NCI-H128 (cell line): ENCODE data around the gene NUDT22.
A peak's percentile ranks its signal among the peaks of the same experiment; 100 is the strongest.

Source experiments
- DNase-seq: peaks from one replicate; lab custom pipeline; 2025; ENCODE audit not compliant: unreplicated experiment; lab: John Stamatoyannopoulos, UW

The NUDT22 gene

DNA sequence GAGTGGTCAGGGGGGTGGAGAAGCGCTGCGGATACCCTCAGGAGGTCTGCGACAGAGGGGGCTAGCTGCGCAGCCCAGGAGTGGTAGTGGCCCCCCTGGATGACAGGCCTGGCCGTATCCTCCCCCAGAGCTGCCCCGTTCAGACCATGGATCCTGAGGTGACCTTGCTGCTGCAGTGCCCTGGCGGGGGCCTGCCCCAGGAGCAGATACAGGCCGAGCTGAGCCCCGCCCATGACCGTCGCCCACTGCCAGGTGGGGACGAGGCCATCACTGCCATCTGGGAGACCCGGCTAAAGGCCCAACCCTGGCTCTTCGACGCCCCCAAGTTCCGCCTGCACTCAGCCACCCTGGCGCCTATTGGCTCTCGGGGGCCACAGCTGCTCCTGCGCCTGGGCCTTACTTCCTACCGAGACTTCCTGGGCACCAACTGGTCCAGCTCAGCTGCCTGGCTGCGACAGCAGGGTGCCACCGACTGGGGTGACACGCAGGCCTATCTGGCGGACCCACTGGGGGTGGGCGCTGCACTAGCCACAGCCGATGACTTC is 505 bp downstream of the NUDT22 start:
- peak; percentile 18 for DNase-seq

DNA sequence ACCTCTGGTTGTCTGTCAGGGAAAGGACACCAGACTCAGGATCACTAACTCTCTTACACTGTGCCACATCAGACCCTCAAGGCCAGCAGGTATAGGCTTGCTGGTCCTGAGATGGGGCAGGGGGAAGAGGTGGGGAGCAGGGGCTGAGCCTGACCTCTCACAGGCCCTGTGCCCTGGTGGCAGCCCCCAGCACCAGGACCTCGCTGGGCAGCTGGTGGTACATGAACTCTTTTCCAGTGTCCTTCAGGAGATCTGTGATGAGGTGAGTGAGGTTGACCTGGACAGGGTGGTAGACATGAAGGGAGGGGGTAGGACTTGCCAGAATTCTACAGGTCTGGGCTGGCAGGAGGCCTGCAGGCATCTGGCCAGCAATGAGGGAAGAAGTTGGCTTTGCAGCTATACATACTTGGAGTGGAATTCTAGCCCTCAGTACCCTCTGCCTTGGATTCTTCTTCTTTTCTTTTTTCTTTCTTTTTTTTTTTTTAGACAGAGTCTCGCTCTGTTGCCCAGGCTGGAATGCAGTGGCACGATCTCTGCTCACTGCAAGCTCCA is 1.4 kb downstream of the NUDT22 start:
- no peak for DNase-seq

DNA sequence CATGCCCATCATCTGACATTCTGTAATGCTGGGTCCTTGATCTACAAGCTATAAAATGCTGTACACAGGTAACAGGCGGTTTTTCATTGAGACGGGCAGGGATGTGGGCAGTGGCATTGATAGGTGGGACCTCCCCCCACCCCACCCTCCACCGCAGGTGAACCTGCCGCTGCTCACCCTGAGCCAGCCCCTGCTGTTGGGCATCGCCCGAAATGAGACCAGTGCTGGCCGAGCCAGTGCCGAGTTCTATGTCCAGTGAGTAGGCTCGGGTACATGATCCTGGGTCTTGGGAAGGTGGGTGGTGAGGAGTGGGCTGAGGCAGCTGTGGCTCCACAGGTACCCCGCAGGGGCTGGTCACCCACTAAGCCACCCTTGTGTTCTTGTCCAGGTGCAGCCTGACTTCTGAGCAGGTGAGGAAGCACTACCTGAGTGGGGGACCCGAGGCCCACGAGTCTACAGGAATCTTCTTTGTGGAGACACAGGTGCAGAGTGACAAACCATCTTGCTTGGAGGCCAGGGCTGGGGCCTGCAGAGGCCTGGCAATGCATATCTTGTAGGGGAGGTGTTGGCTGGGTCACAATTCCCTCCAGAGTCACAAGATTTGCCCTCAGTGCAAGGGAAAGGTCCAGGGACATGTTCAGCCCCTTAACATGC is 3.1 kb downstream of the NUDT22 start:
- DNase-seq, result no peak

DNA sequence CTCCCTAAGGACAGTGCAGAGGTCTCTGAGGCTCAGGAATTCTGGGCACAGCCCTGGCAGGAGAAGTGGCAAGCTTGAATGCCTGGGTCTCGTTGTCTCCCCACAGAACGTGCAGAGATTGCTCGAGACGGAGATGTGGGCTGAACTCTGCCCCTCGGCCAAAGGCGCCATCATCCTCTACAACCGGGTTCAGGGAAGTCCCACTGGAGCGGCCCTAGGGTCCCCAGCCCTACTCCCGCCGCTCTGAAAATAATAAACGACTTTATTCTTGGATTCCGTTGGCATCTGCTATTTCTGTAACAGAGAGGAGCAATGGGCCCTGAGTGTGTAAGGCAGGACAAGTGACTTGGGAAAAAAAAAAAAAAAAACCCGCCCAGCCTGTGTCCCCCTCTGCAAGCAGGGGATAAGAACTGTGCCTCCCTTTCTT is 3.7 kb downstream of the NUDT22 start:
- DNase-seq, result no peak

DNA sequence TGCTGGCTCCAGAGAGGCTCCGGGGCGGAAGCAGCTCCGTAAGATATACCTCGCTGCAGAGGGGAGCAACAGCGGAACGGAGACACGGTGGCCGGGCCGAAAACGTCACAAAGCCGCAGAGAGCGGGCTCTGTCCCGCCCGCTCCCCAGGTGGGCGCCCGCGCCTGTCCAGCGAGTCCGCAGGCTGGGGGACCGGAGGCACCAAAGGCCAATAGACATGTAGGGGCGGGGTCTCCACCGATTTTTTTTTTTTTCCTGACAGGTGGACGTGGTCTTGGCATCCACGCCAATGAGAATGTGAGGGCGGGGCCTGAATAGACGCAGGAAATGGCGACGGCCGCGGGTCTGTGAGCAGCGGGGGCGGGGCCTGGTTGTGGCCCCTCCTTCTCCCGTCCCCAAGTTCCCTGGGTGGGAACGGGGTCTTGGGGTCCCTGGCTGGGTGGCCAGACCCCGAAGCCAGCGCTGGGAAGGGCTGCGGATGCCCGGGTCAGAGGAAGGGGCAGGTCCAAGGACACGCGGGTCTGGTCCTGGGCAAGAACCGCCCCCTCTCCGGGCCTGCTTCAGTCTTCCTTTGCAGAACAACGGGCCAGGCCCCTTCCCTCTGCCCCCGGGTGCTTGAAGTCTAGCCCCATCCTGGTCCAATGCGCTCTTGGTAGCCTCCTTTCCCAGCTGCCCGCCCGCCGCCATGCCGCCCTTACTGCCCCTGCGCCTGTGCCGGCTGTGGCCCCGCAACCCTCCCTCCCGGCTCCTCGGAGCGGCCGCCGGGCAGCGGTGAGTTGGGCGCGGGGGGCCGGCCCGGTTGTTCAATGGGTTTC is 4.3 kb downstream of the NUDT22 start, which contains the start of gene DNAJC4:
Gene DNAJC4, plus strand, starts transcription at position 378 of the 814 bp plus-strand sequence. Its CDS starts 307 bp downstream, at position 685.
- DNase-seq, result peak; percentile 92

DNA sequence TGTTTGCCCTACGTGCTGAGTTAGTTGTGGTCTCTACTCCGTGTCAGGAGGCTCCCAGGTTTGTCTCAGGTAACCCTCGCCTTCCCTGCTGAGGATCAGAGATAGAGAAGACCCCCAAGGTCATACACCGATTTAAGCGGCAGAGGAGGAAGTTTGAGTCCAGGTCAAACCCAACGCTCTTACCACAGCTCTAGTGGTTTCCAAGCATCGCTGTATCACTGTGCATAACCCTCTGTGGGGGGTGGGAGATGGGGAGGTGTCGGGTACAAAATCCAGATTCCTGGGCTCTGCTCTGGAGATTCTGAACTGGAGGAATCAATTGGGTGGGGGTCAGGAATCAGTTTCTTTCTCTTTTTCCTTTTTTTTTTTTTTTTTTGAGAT is 4.9 kb downstream of the NUDT22 start:
- no peak for DNase-seq

DNA sequence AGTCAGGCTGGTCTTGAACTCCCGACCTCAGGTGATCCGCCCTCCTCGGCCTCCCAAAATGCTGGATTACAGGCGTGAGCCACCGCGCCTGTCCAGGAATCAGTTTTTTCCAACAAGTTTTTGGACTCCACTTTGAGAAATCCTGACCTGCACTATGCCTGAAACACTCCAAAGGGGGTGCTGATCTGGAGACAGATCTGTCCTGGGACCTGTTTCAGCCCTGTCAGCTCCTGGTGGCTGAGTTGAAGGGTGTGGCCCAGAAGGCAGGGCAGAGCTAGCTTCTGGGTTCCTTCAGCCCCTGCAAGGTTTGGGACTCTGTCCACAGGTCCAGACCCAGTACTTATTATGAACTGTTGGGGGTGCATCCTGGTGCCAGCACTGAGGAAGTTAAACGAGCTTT is 5.5 kb downstream of the NUDT22 start:
- DNase-seq, result no peak

DNA sequence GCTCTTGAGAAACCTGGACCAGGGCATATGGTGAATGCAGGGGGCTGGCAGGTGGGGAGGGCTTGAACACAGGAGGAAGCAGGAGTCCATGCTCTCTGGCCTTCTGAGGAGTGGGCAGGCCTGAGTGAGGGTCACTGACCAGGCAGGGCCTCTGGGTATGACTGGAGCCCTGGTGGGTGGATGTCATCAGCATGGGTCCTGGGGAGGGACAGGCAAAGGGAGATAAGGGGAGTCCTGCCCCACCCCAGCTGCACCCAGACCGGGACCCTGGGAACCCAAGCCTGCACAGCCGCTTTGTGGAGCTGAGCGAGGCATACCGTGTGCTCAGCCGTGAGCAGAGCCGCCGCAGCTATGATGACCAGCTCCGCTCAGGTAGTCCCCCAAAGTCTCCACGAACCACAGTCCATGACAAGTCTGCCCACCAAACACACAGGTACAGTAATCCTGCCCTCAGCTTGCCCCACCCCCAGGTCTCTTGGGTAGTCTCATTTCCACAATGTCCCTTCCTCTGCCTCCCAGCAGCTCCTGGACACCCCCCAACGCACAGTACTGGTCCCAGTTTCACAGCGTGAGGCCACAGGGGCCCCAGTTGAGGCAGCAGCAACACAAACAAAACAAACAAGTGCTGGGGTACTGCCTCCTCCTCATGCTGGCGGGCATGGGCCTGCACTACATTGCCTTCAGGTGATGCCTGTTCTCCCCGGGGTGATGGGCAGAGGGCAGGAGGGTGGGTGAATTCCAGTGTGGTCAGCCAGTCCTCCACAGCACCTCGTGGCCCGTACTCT is 6.3 kb downstream of the NUDT22 start:
- no peak for DNase-seq

DNA sequence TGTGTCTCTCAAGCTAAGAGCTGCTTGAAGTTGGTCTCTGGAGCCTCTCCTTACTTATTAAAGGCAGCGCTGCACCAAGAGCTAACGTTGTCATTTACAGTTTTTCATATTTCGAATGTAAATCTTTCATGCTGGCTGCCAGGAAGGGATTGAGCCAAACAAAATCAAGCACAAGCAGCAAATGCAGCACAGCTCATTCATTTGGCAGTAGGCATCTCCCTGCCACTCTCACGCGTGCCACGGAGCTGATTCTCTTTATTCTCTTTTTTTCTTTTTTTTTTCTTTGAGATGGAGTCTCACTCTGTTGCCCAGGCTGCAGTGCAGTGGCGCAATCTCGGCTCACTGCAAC is 6.9 kb downstream of the NUDT22 start:
- DNase-seq, result no peak

DNA sequence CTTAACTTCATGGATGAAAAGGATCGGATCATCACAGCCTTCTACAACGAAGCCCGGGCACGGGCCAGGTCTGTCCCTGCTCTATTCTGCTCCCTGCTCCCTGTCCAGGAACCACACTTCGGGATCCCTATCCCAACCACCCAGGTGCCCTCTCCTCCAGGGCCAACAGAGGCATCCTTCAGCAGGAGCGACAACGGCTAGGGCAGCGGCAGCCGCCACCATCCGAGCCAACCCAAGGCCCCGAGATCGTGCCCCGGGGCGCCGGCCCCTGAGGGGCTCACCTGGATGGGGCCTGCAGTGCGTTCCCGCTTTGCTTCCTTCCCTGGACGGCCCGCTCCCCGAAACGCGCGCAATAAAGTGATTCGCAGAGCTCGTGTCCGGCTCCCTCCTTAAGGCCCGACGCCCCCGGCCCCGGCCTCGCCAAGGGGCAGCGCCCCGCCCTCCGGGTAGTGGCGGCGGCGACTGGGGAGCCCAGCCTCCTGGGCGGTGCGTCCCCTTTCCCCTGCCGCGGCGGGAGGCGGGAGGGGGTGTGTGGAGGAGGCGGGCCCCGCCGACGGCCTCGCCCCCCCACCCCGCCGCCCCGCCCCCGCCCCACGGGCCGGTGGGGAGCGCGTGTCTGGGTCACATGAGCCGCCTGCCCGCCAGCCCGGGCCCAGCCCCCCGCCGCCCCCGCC is 8.0 kb downstream of the NUDT22 start, which contains the start of gene VEGFB:
Gene VEGFB, plus strand, starts transcription at position 672 of the 674 bp plus-strand sequence. CDS start 250 bp downstream, outside the sequence.
- DNase-seq, result no peak

DNA sequence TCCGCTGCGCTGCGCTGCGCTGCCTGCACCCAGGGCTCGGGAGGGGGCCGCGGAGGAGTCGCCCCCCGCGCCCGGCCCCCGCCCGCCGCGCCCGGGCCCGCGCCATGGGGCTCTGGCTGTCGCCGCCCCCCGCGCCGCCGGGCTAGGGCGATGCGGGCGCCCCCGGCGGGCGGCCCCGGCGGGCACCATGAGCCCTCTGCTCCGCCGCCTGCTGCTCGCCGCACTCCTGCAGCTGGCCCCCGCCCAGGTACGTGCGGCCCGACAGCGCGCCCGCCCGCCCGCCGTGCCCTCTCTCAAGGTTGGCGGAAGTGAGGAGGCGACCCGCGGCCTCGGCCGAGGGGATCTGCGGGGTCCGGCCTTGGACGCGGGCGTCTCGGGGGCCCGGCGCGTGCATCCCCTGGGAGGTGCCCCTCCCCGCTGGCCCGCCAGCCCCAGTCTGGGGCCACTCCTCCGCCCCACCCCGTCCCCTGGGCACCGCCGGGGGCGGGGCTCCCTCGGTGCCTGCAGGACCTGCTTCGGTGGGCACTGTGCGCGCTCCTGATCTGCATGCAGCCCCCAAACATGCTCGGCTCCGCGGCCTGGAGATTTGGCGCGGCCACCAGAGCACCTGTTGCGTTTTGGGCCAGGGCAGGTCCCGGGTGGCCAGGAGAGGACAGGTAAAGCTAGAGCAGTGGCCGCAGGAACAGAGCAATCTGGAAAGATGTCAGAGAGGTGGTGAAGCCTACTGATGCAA is 8.7 kb downstream of the NUDT22 start:
- DNase-seq, result no peak

DNA sequence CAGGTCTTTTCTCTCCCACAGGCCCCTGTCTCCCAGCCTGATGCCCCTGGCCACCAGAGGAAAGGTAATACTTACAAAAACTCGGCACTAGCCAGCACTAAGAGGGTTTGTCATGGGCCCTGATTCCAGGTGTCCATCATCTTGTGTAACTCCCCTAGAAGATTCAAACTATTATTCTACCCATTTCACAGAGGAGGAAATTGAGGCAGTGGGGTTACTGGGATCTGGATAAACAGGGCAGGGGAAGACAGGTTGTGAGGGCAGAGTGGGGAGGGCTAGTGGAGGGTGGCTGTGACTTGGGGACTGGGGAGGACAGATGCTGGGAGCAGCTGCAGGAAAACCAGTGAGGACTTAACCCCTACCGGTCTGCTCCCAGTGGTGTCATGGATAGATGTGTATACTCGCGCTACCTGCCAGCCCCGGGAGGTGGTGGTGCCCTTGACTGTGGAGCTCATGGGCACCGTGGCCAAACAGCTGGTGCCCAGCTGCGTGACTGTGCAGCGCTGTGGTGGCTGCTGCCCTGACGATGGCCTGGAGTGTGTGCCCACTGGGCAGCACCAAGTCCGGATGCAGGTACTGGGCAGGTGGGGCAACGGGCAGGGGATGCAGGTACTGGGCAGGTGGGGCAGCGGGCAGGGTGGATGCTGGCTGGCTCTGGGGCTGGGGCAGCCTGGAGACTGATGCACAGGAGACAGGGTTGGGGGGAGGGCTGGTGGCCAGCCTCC is 9.5 kb downstream of the NUDT22 start:
- no peak for DNase-seq

DNA sequence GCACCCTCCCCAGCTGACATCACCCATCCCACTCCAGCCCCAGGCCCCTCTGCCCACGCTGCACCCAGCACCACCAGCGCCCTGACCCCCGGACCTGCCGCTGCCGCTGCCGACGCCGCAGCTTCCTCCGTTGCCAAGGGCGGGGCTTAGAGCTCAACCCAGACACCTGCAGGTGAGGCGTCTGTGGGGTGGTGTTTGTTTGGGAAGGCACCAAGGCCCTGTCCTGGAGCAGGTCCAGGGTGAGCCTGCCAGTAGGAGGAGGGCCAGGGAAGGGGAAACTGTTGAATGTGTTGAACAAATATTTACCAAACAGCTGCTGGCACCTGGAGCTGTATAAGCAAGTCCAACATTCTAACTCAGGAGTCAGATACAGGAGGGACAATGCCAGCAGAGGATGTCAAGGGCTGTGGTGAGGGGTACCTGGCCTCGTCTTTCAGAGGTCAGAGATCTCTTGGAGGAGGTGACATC is 11.4 kb downstream of the NUDT22 start:
- no peak for DNase-seq

DNA sequence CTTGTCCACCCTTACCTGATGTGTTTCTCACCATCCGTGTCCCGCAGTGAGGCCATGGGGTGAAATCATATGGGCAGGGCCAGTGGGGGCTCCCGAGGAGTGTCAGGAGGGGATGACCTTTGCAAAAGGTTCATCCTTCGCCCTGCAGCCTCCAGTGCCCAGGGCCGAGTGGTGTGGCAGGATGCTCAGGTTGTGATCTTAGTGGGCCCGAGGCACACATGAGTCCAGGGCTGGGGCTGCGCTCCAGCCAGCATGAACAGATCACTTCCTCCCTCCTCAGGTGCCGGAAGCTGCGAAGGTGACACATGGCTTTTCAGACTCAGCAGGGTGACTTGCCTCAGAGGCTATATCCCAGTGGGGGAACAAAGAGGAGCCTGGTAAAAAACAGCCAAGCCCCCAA is 12.0 kb downstream of the NUDT22 start:
- DNase-seq, result no peak

DNA sequence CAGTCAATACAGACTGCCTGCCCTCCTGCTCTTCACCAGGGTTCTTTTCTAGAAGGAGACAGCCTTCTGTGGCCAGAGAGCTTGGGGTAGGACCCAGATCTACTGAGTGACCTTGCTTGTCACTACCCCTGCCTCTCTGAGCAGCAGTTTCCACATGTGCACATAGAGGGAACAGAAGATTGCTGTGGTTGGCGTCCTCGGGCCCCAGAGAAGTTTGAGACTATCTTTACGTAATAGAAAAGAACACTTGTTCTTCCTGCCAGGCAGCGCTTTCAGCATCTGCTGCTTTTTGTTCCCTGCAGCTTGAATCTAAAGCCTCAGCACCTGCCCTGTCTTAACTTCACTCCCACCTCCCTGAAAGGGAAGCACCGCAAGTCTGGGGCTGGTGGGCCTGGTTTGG is 12.9 kb downstream of the NUDT22 start:
- no peak for DNase-seq

DNA sequence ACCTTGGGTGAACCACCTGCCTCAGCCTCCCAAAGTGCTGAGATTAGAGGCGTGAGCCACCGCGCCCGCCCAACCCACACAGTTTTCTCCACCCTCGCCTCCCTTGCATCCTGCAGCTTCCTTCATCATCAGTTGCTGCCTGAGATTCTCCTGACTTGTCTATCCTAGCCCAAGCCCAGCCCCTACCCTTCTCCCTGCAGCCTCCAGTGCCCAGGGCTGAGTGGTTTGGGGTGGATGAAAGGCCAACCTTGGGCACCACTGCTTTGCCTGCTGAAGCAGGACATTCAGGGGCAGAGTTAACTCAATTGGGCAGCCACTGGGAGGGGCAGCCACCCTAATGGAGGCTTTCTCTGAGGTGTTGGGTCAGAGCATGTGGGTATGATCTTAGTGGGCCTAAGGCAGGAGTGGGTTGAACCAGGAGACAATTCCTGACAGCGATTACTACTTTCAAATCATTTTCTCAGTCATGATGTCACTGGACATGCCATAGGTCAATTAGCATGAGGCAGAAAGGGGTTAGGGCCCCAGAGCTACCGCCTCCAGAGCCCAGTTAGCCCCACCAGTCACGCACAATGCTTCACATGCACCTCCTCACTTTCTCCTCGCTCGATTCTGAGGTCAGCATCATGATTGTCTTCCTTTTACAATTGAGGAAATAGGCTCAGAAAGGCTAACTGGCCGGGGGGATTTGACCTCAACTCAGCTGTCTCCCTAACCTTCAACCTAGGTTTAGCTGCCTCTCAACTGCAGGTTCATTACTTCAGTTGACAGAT is 13.8 kb downstream of the NUDT22 start:
- DNase-seq, result no peak

DNA sequence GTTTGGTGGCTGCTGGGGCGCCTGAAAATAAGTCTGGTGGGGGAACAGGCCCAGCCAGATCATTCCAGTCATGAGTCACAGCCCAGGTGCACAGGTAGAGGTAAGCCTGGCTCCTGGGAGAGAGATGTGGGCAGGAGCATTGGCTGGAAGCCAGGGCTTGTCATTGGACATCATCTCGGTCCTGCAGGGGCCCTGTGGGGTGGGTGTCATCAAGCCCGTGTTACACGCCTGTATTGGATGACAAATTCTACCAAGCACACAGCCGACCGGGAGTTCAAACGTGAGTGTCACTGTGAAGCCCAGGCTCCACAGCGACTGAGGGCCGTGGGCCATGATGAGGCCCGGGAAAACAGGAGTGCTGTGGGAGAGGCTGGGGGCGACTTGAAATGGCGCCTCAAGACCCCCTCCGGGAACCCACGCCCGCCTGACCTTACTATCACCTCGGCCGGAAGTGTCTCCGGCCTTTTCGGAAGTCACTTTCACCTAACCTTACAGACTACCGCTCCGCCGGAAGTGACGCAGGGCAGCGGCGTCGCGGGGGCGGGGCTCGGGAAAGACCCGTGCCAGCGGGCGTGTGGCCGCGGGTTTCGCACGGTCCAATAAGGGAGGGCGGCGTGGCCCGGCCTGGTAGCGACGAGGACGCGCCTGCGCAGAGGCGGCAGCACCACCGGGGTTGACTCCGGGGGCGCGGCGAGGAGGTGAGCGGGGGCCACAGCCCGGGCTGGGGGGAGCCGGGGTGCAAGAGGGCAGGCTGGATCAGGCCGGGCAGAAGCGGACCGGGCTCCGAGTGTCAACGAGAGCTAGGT is 14.6 kb downstream of the NUDT22 start, which contains the start of gene FKBP2:
Gene FKBP2, plus strand, starts transcription at position 661 of the 806 bp plus-strand sequence. CDS start 1,293 bp downstream, outside the sequence.
- DNase-seq, result peak; percentile 93

DNA sequence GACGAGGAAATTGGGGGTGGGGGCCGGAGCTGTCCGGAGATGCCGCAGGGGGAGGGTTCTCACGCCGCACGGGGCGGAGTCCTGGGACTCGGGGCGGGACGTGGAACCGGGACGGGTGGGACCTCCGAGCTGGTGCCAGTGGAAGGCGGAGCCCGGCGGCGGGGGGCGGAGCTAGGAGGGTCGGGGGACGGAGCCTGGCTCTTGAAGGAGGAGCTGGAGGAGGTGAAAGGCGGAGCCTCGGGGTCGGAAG is 15.1 kb downstream of the NUDT22 start:
- peak; percentile 95 for DNase-seq
